ENCODE results near the gene LIMK2.
A peak's percentile ranks its signal among the peaks of the same experiment; 100 is the strongest.
"Not testable (repeated sequence)": the region's sequence is repeated elsewhere in the genome, so short reads cannot be mapped to it uniquely, and the experiment has no call there.

LIMK2 gene

GRCh38 chr22:31215018-31215535 is 3.0 kb downstream of the LIMK2 start:
- no peak for DNase-seq (ENCODE audit: low read depth)
- H3K4me3 ChIP-seq (ENCODE audit: low read depth, low read length): no peak overlapping the region
- TF ChIP-seq CTCF (IDR thresholded peaks at IDR 0.05; ENCODE audit: insufficient read depth, low read depth, low read length, missing control alignments): no peak

GRCh38 chr22:31218565-31219262 is 6.6 kb downstream of the LIMK2 start:
- TF ChIP-seq CTCF (IDR thresholded peaks at IDR 0.05; ENCODE audit: insufficient read depth, low read depth, low read length, missing control alignments): no peak

GRCh38 chr22:31221084-31221483 is 9.0 kb downstream of the LIMK2 start:
- H3K4me3 ChIP-seq (ENCODE audit: low read depth, low read length): no peak overlapping the region
- DNase-seq (ENCODE audit: low read depth): no peak
- TF ChIP-seq CTCF (IDR thresholded peaks at IDR 0.05; ENCODE audit: insufficient read depth, low read depth, low read length, missing control alignments): no peak

More at GRCh38 chr22:31218565-31219262, 6.6 kb downstream of the LIMK2 start:
- H3K4me3 ChIP-seq (ENCODE audit: low read depth, low read length): no peak overlapping the region
- DNase-seq (ENCODE audit: low read depth): peak; percentile 13

- no peak for DNase-seq (ENCODE audit: low read depth)
- TF ChIP-seq CTCF (IDR thresholded peaks at IDR 0.05; ENCODE audit: insufficient read depth, low read depth, low read length, missing control alignments): no peak
- no peak overlapping the region for H3K4me3 ChIP-seq (ENCODE audit: low read depth, low read length)
Observed at GRCh38 chr22:31222736-31223135, 10.6 kb downstream of the LIMK2 start.

- no peak for TF ChIP-seq CTCF (IDR thresholded peaks at IDR 0.05; ENCODE audit: insufficient read depth, low read depth, low read length, missing control alignments)
- H3K4me3 ChIP-seq (ENCODE audit: low read depth, low read length): no peak overlapping the region
- DNase-seq (ENCODE audit: low read depth): no peak
Observed at GRCh38 chr22:31223786-31224191, 11.7 kb downstream of the LIMK2 start.

- DNase-seq (ENCODE audit: low read depth); H3K4me3 ChIP-seq (ENCODE audit: low read depth, low read length): not testable (repeated sequence)
Observed at GRCh38 chr22:31224691-31225090, 12.6 kb downstream of the LIMK2 start.

GRCh38 chr22:31227186-31227585 is 15.1 kb downstream of the LIMK2 start:
- no peak overlapping the region for H3K4me3 ChIP-seq (ENCODE audit: low read depth, low read length)
- no peak for TF ChIP-seq CTCF (IDR thresholded peaks at IDR 0.05; ENCODE audit: insufficient read depth, low read depth, low read length, missing control alignments)
- DNase-seq (ENCODE audit: low read depth): no peak

All from GM12865 (cell line).